NCI-H128 (cell line): ENCODE results near the gene LRRC14B.
"Not testable (repeated sequence)": the region's sequence is repeated elsewhere in the genome, so short reads cannot be mapped to it uniquely, and the experiment has no call there.

Experiments used
- DNase-seq: peaks from one replicate; lab custom pipeline; 2025; ENCODE audit not compliant: unreplicated experiment; lab: John Stamatoyannopoulos, UW

Gene LRRC14B

GRCh38 chr5:159448-160172 is 31.7 kb upstream of the LRRC14B start:
- DNase-seq = no peak

DNA sequence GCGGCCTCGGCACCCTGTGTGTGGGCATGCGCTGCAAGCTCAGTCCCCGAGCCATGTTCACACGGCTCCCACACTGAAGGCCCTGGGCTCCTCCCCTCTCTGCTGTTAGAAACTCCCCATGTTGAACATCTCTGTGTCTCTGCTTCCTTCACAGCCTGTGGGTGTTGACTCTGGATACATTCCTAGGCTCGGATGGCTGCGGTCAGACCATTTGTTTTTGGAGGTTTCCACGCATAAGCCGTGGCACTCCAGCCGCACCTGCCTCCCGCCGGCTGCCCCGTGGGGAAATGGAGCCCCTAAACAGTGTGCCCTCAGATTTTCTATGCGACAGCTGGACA is 31.2 kb upstream of the LRRC14B start:
- no peak for DNase-seq

DNA sequence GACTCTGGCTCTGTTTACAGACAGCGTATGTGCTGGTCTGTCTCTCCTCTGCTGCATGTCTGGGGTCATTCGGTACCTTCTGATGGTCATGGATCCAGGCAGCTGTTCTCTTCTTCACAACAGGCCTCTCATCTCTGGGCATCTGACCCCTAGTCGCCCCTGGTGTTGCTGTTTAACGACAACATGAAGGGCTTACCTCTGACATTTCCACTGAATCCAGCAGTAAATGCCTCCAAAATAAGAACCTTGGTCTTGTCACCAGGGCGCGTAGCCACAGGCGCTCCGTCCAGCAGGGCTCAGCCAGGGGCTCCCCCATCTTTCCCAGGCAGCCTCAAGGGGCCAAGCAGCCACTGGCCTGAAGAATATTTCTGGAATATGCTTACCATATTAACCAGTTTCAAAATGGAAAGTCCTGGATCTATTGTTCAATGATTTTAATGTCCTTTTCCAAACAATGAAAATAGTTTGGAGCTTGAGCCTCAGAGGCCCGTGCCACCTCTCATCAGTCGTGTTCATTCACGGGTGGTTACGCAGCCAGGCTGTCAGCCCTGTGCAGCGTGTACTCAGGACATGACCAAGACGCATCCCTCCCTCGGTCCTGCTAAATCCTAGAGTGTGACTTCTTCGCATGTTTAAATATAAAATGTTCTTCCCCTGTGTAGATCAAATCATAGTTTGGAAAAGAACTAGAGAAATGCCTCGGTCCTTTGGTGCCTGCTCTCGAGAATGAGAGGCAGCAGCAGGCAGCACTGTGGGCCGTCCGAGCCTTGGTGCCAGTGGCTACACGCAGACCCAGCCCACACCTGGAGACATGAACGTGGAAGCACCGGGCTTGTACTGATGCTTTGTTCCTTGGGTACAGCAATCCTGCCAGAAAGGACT is 30.1 kb upstream of the LRRC14B start:
- no peak for DNase-seq

- no peak for DNase-seq
Measured at GRCh38 chr5:161803-162110, 29.5 kb upstream of the LRRC14B start.

DNA sequence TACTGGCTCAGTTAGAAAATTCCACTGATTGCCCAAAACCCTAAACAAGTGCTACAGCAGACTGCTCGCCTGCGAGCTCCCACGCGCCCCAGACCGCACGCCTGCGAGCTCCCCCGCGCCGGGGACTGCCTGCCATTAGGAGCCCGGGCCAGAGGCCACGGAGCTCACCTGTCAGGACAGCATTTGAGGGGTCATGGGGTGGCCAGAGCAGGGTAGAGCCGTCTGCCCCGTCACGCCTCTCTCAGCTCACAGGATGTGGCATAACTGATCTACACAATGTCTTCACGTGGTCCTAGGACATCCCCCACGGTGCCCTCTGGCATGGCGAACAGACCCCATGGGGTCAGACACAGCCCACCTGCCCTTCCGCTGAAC is 29.1 kb upstream of the LRRC14B start:
- DNase-seq = no peak

- no peak for DNase-seq
Measured at GRCh38 chr5:162565-163337, 28.5 kb upstream of the LRRC14B start.

GRCh38 chr5:163338-163620 is 28.0 kb upstream of the LRRC14B start:
- DNase-seq = no peak

DNA sequence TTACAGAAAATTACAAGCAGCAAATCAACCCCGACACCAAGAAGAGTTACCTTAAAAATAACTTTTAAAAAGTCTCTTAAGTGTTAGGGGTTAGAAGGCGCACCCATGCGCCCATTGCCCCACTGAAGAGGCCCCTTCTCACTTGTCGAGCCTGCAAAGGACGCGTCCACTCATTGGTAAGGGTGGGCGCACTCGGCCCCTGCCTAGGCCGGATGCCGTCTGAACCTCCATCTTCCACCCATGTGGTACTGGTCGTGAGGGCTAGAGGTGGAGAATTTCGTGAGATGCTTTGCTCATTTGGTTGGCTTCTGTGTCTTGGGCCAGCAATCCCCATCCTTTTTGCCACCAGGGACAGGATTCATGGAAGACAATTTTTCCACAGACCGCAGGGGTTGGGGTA is 27.5 kb upstream of the LRRC14B start:
- DNase-seq = no peak

- no peak for DNase-seq
Measured at GRCh38 chr5:164244-164643, 27.1 kb upstream of the LRRC14B start.

DNA sequence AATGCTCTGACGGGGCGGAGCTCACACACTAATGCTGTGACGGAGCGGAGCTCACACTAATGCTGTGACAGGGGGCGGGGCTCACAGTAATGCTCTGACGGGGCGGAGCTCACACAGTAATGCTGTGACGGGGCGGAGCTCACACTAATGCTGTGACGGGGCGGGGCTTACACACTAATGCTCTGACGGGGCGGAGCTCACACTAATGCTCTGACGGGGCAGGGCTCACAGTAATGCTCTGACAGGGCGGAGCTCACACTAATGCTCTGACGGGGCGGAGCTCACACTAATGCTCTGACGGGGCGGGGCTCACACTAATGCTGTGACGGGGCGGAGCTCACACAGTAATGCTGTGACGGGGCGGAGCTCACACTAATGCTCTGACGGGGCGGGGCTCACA is 26.5 kb upstream of the LRRC14B start:
- not testable (repeated sequence) for DNase-seq

DNA sequence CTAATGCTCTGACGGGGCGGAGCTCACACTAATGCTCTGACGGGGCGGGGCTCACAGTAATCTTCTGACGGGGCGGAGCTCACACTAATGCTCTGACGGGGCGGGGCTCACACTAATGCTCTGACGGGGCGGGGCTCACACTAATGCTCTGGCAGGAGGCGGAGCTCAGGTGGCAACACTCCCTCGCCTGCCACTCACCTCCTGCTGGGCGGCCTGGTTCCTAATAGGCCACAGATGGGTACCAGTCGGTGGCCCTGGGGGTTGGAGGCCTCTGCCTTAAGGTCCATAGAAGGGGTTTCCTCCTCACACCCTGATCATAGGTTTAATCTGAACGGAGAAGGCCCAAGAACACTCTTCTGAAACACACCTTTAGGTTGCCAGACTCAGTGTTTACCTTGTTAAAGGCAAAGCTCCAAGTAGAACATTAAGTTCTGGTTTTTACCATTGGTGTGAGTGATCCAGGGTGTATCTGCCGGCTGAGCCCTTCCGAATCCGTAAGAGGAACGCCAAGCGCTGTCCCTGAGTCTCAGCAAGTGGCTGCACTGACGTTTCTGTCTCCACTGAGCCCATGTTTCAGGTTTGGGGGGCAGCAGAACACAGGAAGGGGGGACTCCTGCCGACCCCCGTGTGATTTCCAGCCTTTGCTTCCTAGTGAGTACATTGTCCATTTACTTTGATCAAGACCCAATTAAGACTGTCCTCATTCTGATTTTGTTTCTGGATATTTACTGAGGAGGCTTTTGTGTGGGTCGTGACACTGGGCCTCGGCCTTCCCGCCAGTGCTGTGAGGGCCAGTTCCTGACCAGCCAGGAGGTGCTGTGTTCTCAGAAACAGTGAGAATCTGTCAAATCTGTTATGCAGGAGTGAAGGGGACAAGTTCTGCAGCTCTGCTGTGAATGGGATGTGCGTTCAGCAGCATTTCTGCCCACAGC is 24.6 kb upstream of the LRRC14B start:
- DNase-seq = no peak

DNA sequence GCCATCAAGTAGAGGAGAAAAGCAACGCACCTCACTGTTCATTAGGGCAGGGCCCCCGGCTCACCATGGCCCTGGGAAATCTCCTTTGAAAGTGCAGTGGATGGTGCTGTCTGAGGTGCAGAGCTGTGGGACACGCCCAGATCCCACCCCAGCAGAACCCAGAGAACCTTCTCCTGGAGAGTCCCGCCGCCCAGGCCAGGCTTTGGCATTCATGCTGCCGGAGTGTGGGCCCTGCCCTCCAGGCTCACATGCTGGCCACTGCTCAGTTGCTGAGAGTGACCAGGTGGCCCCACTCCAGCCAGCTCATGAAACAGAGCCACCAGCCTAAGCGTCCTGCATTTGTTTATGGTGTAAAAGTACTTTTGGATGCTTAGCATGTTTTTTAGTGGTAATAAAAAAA is 23.8 kb upstream of the LRRC14B start:
- no peak for DNase-seq

DNA sequence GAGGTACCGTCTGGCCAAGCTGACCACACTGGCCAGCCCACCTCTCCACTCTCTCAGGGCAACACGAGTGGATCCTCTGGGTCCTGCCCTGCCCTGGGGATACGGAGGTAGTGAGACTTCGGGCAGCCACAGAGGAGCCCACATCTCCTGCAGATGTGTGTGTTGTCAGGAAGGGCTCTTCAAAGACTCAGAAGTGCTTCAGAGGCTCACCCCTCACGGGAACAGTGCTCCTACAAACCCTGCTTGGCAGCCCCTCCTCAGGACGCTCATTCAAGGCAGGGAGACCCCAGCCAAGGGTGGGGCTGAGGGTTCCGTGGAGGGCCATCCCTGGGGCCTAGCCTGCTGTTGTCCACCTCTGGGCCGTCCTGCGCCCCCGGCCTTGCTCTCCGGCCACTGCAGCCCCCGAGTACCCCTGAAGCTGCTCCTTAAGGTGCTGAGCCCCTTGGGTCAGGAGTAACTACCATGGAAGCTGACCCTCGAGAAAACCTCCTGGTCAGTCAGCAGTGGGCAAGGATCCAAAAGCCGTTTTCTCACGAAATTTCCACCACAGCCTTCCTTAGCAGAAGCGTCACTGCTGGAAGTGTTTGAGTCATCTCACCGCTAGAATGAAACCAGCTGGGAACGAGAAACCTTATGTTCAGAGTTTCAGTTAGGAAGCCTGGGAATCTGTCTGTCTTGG is 23.2 kb upstream of the LRRC14B start:
- no peak for DNase-seq

DNA sequence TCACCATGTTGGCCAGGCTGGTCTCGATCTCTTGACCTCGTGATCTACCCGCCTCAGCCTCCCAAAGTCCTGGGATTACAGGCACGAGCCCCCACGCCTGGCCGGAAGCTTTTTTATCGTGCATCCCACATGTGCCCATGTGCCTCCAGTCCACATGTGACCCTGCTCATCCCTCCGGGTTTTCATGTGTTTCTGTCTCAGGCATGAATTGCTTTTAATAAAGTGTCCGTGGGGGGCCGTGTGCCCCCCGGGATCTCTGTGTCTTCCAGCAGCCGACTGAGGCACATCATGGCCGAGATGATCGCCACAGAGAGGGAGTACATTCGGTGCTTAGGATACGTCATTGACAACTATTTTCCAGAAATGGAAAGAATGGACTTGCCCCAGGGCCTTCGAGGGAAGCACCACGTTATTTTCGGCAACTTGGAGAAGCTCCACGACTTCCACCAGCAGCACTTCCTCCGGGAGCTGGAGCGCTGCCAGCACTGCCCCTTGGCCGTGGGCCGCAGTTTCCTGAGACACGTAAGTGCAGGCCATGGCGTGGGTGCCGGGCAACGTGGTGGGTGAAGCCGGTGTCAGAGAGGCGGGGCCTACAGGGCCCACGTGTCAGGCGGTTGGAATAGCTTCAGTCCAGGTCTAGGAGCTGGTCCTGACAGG is 22.1 kb upstream of the LRRC14B start:
- DNase-seq = no peak

DNA sequence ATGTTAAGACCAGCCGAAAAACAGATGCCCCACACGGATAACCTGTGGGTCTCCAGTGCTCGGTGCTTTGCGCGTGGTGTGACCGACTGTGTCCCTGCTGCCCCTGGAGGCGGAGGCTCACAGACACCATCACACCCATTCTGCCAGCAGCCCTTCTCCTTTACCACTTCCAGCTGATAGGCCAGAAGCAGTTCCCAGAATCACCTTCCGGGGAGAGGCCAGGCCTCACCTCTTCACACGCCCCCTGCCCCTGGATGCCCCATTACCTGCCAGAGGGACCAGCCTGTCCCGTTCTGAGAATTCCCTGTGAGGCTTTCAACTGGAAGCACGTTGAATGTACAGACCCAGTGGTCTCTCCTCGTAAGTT is 21.6 kb upstream of the LRRC14B start:
- no peak for DNase-seq

GRCh38 chr5:170971-171800 is 20.1 kb upstream of the LRRC14B start:
- DNase-seq = no peak

- no peak for DNase-seq
Measured at GRCh38 chr5:171801-172331, 19.4 kb upstream of the LRRC14B start.

DNA sequence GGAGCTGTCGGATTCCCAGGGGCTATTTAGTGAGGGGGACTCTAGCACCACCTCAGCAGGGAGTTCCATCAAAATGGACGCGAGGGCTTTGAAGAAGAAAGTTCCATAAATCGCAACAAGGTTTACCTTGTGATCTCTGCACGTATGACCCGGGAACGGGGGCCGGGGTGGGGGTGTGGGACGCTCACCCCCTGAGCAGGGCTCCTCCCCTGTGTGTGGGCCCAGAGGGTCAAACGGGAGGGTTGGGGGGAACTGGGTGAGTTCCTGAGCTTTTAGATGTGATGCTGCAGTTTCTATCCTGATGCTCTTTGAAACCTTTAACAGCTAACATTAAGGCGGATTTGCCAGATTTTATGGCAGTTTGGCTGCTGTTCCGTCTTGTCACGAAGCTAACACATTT is 18.9 kb upstream of the LRRC14B start:
- DNase-seq = no peak

GRCh38 chr5:172841-173251 is 18.4 kb upstream of the LRRC14B start:
- no peak for DNase-seq
